ENCODE results near the gene SPRY4. TPM values are rescaled to one million over a fixed set of nuclear protein-coding genes. Genes with fewer than 3 reads are reported as not detected.

SPRY4 gene
- total RNA-seq, 1 donor from 2014 or later = 23.4 TPM

GRCh38 chr5:142330026-142330425 is 5.2 kb upstream of the SPRY4 start:
- H4K20me1 ChIP-seq (ENCODE audit: insufficient read depth, low read length) = no peaks in the 10 kb centered on the region
- no peak overlapping the region for H3K9ac ChIP-seq (ENCODE audit: low read length)
- no peak for TF ChIP-seq CTCF (IDR thresholded peaks at IDR 0.05; ENCODE audit: insufficient read depth, low read depth, low read length)
- no peak for TF ChIP-seq EZH2 (IDR thresholded peaks at IDR 0.05; ENCODE audit: insufficient read depth, low read length)
- Mint-ChIP-seq H3K4me1 (ENCODE audit: low read depth, unreplicated experiment) (peaks cover 23% of the 10 kb centered on the region), H3K9me3 (ENCODE audit: unreplicated experiment) (no peaks in the 10 kb centered on the region), H3K27ac (ENCODE audit: unreplicated experiment) (no peak overlapping the region), H3K4me3 (ENCODE audit: unreplicated experiment) (no peak overlapping the region), H3K36me3 (ENCODE audit: low read depth, unreplicated experiment) (no peaks in the 10 kb centered on the region), H3K27me3 (ENCODE audit: low read depth, unreplicated experiment) (no peaks in the 10 kb centered on the region)
- H2AFZ ChIP-seq (ENCODE audit: low read depth, low read length) = no peak overlapping the region
- no peaks in the 10 kb centered on the region for H3K9me3 ChIP-seq (ENCODE audit: insufficient read depth, low read depth, low read length)
- no peak for DNase-seq (ENCODE audit: low read depth)
- H3K4me1 ChIP-seq (ENCODE audit: insufficient read depth, low read length) = peaks cover 25% of the 10 kb centered on the region
- no peaks in the 10 kb centered on the region for H3K27me3 ChIP-seq (ENCODE audit: insufficient read depth, low read length)
- H3K27ac ChIP-seq (ENCODE audit: low read depth, low read length) = no peak overlapping the region
- H3K36me3 ChIP-seq (ENCODE audit: insufficient read depth, low read length) = no peaks in the 10 kb centered on the region
- H3K4me2 ChIP-seq (ENCODE audit: low read length) = no peak overlapping the region
- peaks cover 26% of the 10 kb centered on the region for H3K79me2 ChIP-seq (ENCODE audit: insufficient read depth, low read length)
- FAIRE-seq = no peak
- no peak overlapping the region for H3K4me3 ChIP-seq (ENCODE audit: insufficient read depth, low read depth, low read length)

DNA sequence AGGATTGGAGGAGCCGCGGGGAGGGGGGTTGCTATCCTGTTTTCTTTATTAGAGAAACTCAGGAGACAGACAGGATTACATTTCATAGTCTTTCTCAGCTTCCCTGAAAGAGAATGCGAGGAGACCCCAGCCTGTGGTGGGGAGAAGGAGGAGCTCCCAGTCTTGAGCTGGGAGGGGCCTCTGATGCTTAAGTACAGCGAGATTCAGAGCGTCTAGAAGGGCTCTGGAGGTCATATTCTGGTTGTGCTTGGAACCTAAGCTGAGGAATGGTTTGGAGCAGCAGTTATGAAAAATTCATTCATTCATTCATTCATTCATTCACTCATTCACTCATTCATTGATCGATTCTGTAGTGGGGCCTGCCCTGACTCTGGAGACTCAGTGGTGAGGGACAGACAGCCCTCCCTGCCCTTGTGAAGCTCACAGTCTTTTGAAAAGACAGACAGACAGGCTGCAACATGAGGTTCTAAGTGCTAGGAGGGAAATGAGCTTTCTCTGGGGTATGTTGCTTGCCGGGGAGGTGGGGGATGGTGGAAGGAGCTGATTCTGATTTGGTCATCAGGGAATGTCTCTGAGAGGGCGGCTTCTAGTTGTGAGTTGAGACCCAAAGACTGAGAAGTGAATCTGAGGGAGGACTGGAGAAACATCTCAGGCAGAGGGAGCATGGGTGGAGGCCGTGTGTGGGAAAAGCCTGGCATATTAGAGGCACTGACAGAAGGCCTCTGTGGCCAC is 2.5 kb upstream of the SPRY4 start:
- Mint-ChIP-seq H3K4me1 (ENCODE audit: low read depth, unreplicated experiment) (peaks cover 27% of the 10 kb centered on the region), H3K27me3 (ENCODE audit: low read depth, unreplicated experiment) (no peaks in the 10 kb centered on the region), H3K4me3 (ENCODE audit: unreplicated experiment) (peak overlapping the region; percentile 96), H3K9me3 (ENCODE audit: unreplicated experiment) (no peaks in the 10 kb centered on the region), H3K27ac (ENCODE audit: unreplicated experiment) (peak overlapping the region; percentile 91), H3K36me3 (ENCODE audit: low read depth, unreplicated experiment) (no peaks in the 10 kb centered on the region)
- peak overlapping the region; percentile 90 for H3K9ac ChIP-seq (ENCODE audit: low read length)
- no peak overlapping the region for H2AFZ ChIP-seq (ENCODE audit: low read depth, low read length)
- no peaks in the 10 kb centered on the region for H3K27me3 ChIP-seq (ENCODE audit: insufficient read depth, low read length)
- peaks cover 52% of the 10 kb centered on the region for H3K79me2 ChIP-seq (ENCODE audit: insufficient read depth, low read length)
- H3K27ac ChIP-seq (ENCODE audit: low read depth, low read length) = peak overlapping the region; percentile 90
- H3K4me3 ChIP-seq (ENCODE audit: insufficient read depth, low read depth, low read length) = peak overlapping the region; percentile 91
- peaks cover 24% of the 10 kb centered on the region for H4K20me1 ChIP-seq (ENCODE audit: insufficient read depth, low read length)
- H3K36me3 ChIP-seq (ENCODE audit: insufficient read depth, low read length) = no peaks in the 10 kb centered on the region
- FAIRE-seq (peak; percentile 26), DNase-seq (ENCODE audit: low read depth) (peak; percentile 51)
- no peak for TF ChIP-seq CTCF (IDR thresholded peaks at IDR 0.05; ENCODE audit: insufficient read depth, low read depth, low read length)
- no peak for TF ChIP-seq EZH2 (IDR thresholded peaks at IDR 0.05; ENCODE audit: insufficient read depth, low read length)
- H3K4me1 ChIP-seq (ENCODE audit: insufficient read depth, low read length) = peaks cover 35% of the 10 kb centered on the region
- H3K9me3 ChIP-seq (ENCODE audit: insufficient read depth, low read depth, low read length) = no peaks in the 10 kb centered on the region
- H3K4me2 ChIP-seq (ENCODE audit: low read length) = peak overlapping the region; percentile 97

DNA sequence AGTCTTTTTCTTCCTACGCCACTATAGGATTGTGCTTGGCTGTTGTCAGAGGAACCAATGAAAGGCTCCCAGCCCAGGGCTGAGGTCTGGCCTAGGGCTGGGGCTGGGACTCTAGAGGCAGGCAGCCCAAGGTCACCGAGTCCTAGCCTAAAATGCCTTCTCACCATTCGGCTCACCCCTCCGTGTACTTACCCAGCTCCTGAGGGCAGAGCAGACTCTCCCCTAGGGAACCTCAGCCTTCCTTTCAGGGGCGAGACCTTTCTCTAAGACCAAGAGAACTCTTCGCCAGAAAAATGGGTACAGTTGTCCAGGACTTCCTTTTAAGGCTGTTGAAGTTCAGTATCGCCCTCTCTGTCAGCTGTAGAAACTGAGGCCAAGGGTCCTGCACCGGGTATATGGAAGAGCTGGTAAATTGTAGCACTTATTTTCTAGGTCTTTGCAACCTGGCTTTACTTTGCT is 1.7 kb upstream of the SPRY4 start:
- Histone ChIP-seq H3K27me3 (ENCODE audit: insufficient read depth, low read length) (no peaks in the 10 kb centered on the region), H3K36me3 (ENCODE audit: insufficient read depth, low read length) (no peaks in the 10 kb centered on the region), H3K9me3 (ENCODE audit: insufficient read depth, low read depth, low read length) (no peaks in the 10 kb centered on the region), H4K20me1 (ENCODE audit: insufficient read depth, low read length) (peaks cover 31% of the 10 kb centered on the region), H3K79me2 (ENCODE audit: insufficient read depth, low read length) (peaks cover 59% of the 10 kb centered on the region), H3K4me2 (ENCODE audit: low read length) (peak overlapping the region; percentile 97), H3K27ac (ENCODE audit: low read depth, low read length) (peak overlapping the region; percentile 90), H3K9ac (ENCODE audit: low read length) (peak overlapping the region; percentile 90), H3K4me1 (ENCODE audit: insufficient read depth, low read length) (peaks cover 41% of the 10 kb centered on the region), H2AFZ (ENCODE audit: low read depth, low read length) (peak overlapping the region; percentile 71), H3K4me3 (ENCODE audit: insufficient read depth, low read depth, low read length) (peak overlapping the region; percentile 91)
- no peaks in the 10 kb centered on the region for H3K9me3 Mint-ChIP-seq (ENCODE audit: unreplicated experiment)
- peak overlapping the region; percentile 91 for H3K27ac Mint-ChIP-seq (ENCODE audit: unreplicated experiment)
- H3K36me3 Mint-ChIP-seq (ENCODE audit: low read depth, unreplicated experiment) = no peaks in the 10 kb centered on the region
- DNase-seq (ENCODE audit: low read depth) (no peak), FAIRE-seq (no peak)
- TF ChIP-seq EZH2 (IDR thresholded peaks at IDR 0.05; ENCODE audit: insufficient read depth, low read length) (no peak), CTCF (IDR thresholded peaks at IDR 0.05; ENCODE audit: insufficient read depth, low read depth, low read length) (no peak)
- no peaks in the 10 kb centered on the region for H3K27me3 Mint-ChIP-seq (ENCODE audit: low read depth, unreplicated experiment)
- H3K4me3 Mint-ChIP-seq (ENCODE audit: unreplicated experiment) = peak overlapping the region; percentile 96
- H3K4me1 Mint-ChIP-seq (ENCODE audit: low read depth, unreplicated experiment) = peaks cover 33% of the 10 kb centered on the region

Data from astrocyte (in vitro differentiated cells and primary cell).